GM19035 (cell line): Measurements from ENCODE around the gene SLC22A1.
"Not testable (repeated sequence)": the region's sequence is repeated elsewhere in the genome, so short reads cannot be mapped to it uniquely, and the experiment has no call there.

ENCODE experiments used
- ATAC-seq: cut with Tn5 transposase; IDR thresholded peaks from one replicate; pipeline ENCODE4 v1.9.1; 2021; ENCODE audit not compliant: unreplicated experiment

SLC22A1 gene

DNA sequence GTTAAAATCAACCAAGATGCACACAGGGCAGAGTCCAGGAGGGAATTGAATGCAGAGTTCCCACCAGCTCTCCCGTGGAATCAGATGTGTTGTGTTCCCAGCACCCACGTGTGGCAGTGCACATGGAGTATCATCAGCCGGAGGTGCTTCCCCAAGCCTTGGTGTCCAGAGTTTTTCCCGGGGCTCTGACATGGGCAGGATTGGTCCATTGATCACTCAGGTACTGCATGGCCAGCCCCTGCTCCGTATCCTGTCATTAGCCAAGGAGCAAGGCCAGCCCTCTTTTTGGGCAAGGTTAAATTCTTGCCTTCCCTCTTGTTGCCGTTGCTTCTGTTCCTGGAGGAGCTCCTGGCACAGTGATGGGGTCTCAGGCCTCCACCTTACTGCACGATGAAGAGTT, 28.6 kb upstream of the SLC22A1 start:
- no peak for ATAC-seq

DNA sequence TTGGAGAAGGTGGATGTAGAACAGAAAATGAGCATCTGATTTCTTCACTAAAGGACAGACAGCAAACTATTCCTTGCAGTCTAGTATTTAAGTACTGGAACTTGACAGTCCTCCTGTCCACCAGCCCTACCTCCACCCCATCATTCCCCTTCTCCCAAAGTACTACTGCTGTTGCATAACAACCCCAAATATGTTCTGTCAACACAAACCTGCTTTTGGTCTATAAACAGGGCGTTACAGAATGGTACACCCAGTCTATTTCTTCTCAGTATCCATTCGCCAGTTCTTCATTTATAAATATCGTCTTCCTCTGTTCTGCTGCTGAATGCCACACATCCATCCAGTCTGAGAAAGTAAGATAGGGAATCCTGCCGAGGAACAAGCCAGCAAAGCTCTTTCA, 27.7 kb upstream of the SLC22A1 start:
- ATAC-seq = no peak

DNA sequence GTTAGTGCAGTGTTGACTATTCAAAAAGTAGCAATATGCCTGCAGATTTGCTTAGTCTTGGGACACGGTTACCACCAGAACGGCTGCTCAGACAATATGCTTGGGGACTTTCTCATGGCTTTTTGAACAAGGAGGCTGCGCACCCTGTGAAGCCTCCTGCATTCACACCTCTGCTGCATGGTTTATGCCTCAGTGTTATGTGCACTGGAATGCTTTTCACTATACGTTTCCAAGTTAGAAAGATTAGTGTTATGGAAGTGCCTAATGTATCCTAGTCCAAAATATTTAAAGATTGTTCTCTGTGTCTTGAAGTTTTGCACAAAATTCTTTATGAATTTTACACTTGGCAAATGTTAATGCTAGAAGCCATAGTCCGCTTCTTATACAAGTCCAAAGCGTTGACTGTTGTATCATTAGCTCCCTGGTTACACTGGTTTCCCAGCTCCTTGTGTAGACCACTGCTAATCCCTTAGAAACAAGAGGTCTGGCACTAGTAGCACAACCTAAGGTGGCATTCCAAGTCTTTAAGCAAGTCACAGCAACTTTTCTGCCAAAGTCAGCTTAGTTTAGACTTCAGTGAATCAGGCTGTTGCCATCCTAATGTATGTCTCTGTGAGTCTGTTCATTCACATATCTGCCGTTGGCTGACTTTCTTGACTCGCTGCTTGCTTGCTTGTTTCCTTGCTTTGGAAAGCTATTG, 26.3 kb upstream of the SLC22A1 start:
- no peak for ATAC-seq

DNA sequence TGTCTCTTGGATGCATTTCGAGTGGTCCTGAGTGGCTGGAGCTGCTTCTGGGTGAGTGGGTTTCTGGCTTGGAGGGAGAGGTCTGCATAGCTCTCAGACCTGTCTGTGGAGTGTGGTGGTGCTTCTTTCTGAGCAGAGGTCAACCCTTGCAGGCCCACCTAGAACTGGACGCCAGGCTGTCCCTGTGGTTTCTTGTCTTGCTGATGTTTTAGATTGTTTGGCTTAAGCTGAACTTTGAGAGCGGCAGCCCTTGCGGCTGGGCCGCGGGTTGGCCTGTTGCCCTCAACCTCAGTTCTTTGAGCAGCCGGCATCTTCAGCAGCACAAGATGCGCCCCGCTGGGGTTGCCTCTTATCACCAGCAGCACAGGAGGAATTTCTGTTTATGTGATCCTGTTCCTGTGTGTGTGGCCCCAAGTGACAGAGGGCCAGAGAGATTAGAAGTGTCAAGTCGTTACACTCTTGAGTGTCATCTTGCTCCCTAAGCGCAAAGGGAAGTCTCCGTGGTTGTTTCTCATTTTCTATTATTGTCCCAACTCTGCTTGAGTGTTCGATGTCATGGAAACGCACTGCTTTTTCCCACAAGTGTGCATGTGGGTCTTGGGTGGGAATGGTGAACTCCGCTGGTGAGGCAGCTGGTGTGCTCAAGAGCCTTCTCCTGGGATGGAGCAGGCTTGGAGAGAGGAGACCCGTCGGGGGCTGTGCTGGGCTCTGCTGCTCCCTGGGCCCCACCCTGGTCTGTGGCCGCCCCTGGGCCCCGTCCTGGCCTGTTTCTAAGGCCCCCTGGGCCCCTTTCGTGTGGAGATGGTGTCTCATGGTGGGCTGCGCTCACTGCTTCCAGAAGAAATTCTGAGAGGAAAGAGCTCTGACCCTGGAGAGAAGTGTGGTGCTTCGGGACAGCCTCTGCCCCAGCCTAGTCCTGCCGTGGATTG, 20.1 kb upstream of the SLC22A1 start:
- no peak for ATAC-seq

DNA sequence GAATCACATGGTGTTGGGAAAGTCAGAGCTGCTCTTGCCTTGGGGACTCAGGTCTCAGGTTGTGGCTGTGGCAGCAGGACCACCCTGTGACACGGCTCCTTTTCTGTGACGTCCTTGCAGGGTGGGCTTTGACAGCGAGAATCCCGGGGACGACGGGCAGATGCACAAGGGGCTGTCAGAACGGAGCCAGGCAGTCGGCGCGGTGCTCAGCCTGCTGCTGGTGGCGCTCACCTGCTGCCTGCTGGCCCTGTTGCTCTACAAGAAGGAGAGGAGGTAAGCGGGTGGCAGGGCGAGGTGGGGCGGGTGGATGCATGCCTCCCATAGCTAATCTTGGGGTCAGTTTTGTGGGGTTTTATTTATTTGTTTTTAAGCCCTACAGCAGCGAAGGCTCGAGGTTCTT, 19.2 kb upstream of the SLC22A1 start:
- no peak for ATAC-seq

DNA sequence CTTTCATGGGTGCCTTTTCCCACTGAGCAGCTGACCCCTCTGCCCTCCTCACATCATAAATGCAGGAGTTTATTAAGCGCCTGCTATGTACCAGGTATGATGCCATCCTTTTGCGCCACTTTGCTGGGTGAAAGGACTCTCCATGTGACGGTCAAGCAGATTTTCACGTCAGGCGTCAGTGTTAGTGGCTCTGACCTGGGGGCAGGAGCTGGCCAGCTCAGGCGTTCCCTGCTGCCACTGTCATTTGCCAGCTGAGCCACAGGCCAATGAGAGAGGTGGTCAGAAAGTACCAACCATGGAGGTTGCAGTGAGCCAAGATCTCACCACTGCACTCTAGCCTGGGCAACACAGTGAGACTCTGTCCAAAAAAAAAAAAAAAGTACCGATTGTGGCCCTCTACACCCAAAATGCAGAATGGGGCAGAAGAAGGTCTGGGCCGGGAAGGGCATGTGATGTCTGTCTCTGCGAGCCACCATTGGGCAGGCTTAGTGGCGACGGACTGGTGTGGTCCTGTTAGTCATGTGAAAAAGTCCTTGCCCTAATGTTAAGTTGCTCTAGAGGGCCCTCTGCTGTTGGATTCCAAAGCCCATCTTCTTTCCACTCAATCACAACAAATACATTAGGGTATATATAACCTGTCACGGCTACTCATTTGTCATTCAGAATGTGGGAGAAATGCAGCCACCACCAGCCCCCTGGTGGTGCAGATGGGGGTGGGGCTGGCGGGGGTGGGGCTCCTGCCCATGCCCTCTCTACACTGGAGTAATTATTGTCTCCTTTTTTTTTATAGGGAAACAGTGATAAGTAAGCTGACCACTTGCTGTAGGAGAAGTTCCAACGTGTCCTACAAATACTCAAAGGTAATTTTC, 18.4 kb upstream of the SLC22A1 start:
- ATAC-seq = no peak

DNA sequence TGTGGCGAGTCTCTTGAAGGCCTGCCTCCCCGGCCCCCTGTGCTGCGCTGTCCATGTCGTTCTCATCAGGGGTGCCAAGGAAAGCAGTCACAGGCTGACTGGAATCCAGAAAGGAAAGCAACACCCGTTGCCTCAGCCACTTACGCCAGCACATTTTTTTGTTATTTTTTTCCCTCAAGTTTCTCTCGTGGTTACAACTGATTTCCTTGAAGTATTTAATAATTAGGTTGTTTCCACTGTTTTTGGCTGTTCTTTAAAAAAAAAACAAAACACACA, 17.9 kb upstream of the SLC22A1 start:
- no peak for ATAC-seq

DNA sequence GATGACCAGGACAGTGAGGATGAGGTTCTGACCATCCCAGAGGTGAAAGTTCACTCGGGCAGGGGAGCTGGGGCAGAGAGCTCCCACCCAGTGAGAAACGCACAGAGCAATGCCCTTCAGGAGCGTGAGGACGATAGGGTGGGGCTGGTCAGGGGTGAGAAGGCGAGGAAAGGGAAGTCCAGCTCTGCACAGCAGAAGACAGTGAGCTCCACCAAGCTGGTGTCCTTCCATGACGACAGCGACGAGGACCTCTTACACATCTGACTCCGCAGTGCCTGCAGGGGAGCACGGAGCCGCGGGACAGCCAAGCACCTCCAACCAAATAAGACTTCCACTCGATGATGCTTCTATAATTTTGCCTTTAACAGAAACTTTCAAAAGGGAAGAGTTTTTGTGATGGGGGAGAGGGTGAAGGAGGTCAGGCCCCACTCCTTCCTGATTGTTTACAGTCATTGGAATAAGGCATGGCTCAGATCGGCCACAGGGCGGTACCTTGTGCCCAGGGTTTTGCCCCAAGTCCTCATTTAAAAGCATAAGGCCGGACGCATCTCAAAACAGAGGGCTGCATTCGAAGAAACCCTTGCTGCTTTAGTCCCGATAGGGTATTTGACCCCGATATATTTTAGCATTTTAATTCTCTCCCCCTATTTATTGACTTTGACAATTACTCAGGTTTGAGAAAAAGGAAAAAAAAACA, 16.6 kb upstream of the SLC22A1 start:
- ATAC-seq = no peak

DNA sequence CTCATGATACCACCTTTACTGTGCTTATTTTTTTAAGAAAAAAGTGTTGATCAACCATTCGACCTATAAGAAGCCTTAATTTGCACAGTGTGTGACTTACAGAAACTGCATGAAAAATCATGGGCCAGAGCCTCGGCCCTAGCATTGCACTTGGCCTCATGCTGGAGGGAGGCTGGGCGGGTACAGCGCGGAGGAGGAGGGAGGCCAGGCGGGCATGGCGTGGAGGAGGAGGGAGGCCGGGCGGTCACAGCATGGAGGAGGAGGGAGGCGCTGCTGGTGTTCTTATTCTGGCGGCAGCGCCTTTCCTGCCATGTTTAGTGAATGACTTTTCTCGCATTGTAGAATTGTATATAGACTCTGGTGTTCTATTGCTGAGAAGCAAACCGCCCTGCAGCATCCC, 15.6 kb upstream of the SLC22A1 start:
- ATAC-seq = no peak

DNA sequence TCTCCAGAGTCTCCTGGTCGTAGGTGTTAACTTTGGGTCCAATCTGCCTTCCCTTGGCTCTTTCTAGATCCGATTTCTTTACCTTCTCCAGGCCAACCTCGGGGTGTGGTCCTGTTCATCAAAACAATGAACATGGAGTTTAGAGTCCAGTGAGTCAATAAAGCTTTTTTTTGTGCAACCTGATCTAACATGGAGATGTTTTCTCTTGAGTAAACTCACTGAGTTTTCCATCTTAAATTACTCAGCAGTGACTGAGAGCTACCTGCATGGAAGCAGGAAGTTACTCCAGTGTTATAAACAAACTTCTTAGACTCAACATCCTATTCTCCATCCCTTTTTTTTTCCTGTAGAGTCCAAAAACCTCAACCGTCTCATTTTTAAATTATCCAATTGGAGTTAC, 14.9 kb upstream of the SLC22A1 start:
- ATAC-seq = no peak

DNA sequence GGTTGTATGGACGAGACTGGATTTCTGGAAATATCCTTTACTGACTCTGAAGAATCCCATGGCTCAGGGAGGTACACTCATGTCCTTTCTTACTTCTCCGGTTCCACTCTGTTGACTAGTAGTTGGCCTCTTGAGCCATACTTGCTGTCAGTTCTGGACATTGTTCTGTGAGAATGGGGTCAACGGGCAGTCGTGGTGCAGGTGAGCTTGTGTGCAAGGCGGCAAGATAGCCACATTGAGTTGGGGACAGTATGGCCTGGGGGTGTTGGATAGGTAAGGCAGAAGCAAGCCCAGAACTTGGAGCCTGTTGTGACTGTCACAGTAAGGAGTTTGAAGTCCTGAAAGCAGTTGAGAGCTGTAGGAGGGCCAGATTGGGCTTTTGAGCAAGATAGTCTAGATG, 13.5 kb upstream of the SLC22A1 start:
- no peak for ATAC-seq

DNA sequence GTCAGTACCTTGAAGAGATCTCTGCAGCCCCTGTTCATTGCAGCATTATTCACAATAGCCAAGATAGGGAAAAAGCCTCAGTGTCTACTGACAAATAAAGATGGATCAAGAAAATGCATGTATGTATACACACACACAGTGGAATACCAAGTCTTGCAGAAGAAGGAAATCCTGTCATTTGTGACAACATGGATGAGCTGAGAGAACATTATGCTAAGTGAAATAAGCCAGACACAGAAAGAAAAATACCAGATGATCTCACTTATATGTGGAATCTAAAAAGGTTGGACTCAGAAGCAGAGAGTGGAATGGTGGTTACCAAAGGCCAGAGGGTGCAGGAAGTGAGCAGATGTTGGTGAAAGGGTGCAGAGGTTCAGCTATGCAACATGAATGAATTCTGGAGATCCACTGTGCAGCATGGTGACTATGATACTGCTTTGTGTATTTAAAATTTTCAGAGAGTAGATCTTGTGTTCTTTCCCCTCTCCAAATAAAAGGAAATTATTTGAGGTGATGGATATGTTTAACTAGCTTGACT, 11.0 kb upstream of the SLC22A1 start:
- no peak for ATAC-seq

DNA sequence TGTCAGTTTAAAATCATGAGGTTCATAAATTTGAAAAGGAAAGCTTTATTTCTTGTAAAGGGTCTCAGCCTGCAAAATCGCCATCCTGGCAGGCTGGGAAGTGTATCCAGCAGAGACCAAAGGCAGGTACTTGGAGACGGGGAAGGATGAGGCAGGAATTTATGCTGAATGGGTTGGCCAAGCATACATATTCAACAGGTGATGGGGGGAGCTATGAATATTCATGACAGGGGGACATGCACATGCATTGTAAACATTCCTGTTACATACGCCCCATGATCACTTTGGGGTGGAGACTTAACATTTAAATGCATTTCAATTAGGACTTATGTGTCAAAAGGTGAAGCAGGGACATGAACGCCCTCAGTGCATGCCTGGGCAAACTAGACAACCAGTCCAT, 9.8 kb upstream of the SLC22A1 start:
- ATAC-seq = no peak

DNA sequence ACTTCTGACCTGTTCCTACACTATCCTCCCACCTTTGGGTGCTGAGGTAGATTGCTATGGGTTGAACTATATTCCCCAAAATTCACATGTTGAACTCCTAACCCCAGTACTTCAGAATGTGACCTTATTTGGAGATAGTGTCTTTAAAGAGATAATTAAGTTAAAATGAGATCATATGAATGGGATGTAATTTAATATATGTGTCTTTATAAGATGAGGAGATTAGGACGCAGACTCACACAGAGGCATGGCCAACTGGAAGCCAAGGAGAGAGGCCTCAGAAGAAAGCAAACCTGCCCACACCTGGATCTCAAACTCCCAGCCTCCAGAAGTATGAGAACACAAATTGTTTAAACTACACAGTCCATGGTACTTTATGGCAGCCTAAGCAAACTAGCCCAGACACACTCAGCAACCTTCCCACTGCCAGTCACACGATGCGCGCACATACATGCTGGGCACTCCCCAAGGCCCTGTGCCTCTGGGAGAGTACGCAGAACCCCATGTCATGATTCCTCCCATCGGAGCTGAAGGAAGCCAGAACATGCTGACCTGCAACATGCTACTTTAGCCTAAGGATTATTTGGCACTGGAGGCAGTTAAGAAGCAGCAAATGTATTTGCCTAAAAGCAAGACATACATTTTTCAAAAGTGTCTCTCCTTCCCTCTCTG, 8.9 kb upstream of the SLC22A1 start:
- ATAC-seq = no peak

DNA sequence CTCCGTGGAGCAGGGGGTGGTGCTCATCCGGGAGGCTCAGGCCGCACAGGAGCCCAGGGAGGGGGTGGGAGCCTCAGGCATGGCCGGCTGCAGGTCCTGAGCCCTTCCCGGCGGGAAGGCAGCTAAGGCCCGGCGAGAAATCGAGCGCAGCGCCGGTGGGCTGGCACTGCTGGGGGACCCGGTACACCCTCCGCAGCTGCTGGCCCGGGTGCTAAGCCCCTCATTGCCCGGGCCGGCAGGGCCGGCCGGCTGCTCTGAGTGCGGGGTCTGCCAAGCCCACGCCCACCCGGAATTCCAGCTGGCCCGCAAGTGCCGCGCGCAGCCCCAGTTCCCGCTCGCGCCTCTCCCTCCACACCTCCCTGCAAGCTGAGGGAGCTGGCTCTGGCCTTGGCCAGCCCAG, 7.1 kb upstream of the SLC22A1 start:
- not testable (repeated sequence) for ATAC-seq

DNA sequence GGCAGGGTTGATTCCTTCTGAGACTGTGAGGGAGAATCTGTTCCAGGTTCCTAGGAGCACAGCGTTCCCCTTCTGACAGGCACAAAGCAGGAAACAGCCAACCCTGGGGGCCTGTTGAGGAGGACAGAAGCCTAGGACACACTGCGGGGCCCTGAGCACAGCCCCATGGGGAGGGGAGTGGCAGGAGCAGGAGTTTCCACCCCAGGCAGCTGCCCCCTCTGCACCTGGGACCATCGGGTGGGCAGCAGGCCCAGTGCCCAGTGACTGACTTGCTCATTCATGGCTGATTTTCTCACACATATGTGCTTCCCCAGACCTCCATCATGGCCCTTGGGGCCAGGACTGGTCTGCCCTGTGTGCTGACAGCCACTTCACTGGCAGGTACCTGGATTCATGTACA, 6.2 kb upstream of the SLC22A1 start:
- ATAC-seq = no peak

DNA sequence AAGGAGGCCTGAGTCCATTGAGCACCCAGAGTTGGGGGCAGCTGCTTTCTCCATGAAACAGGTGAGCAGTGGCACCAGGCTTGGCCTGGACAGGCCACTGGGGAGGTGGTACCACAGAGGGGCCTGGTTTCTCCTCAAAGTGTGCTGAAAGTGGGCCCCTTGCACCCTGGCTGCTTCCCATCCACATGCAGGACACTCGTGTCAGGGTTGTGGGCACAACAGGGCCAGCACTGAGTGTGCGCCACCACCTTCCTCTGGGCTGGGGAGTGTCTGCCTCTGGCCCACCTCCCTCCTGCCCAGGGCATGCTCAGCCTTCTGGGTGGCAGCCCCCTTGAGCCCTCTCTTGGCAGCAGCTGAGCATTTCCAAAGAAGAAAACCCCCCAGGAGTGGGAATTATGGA, 5.2 kb upstream of the SLC22A1 start:
- ATAC-seq = no peak

DNA sequence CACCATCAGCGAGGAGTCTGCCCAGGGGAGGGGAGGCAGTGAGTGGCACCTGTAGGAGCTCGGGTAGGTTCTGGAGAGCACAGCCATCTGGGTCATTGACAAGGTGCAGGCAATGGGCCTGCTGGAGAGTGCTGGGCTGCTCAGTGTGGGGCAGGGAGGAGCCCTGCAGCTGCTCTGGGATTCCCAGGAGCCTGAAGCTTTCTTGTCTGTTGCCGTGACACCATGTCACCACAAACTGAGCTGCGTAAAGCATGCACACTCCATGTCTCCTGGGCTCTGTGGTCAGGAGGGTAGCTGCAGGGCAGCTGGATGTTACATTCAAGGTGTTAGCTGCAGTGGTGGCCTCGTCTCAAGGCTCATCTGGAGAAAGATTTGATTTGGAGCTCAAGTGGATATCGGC, 4.5 kb upstream of the SLC22A1 start:
- no peak for ATAC-seq

DNA sequence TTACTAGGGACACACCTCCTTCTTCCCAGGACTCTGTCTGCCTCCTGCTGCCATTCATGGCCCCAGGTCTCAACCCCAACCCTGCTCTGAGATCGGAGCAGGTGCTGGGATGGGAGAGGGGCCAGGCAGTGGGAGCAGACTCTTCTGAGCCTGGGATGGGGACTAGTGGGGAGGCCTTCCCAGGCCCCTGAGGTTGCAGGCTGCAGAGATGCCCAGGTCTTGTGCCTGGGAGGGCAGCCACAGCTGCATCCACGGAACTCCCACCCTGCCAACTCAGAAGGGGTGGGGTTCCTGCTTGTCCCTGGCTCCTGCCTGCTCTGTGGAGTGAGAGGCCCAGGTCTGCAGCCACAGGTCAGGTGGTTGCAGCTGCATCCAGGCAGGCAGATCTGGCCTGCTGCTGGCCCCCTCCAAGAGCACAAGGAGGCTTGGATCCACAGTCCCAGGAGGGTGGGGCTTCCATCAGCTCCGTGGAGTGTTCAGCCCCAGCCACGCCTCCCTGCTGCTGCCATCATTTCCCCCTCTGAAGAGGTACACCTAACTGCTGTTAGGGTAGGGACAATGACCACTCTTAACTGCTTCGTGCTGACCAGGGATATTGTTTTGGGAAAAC, 2.9 kb upstream of the SLC22A1 start:
- ATAC-seq = no peak

DNA sequence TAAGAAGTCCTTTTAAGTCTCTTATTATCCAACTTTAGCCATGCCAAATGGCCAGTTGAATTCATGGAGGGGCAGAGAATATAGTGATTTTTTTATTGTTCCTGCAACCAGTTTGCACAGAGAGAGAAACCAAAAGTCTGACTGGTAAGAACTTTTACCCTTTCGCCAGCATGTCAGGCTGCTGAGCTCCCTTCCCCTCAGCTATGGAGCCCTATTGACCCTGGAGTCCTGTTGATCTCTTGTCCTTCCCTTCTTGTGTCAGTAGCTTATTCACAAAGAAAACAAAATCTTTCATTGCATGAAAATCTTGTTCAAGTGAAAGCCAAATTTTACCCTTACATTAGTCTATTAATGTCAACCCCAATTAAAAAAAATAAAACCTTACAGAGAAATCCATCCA, 1.5 kb upstream of the SLC22A1 start:
- no peak for ATAC-seq
